NCI-H526 (cell line): ENCODE results near the gene CPT1C.

Experiments
- DNase-seq, 2 experiments: peaks; one replicate each; lab custom pipeline; 2025; lab: John Stamatoyannopoulos, UW

The CPT1C gene

GRCh38 chr19:49758292-49758691 lies 67.4 kb downstream of the CPT1C start:
- DNase-seq: no peak

GRCh38 chr19:49761249-49761624 lies 70.3 kb downstream of the CPT1C start:
- DNase-seq: no peak

GRCh38 chr19:49761625-49762311 lies 70.9 kb downstream of the CPT1C start:
- peak in 1 of 2 experiments; percentile 15 for DNase-seq

GRCh38 chr19:49763230-49763629 lies 72.3 kb downstream of the CPT1C start, which contains the start of gene TSKS:
Gene TSKS, minus strand, starts transcription at chr19:49763306. Its CDS starts 59 bp downstream, at chr19:49763247.
- DNase-seq: no peak
